ENCODE data around the gene EIF5AL1.

The EIF5AL1 gene

DNA sequence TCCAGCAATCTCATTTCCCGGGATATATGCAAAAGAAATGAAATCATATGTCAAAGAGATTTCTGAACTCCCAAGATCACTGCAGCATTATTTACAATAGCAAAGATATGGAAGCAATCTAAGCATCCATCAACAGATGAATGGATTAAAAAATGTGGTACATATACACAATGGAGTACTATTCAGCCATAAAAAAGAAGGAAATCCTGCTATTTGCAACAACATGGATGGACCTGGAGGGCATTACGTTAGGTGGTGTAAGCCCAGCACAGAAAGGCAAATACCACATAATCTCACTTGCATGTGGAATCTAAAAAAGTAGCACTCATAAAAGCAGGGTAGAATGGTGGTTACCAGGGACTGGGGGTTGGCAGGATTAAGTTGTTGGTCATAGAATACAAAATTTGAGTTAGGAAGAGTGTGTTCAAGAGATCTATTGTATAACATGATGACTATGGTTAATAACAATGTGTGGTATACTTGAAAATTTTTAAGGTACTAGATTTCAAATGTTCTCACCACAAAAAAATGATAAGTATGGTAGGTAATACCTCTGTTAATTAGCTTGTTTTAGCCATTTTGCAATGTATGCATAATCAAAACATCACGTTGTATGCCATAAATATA, 32.9 kb upstream of the EIF5AL1 start:
- no peak for DNase-seq (ENCODE audit: low read depth)
- no peak overlapping the region for H3K4me3 ChIP-seq (ENCODE audit: low read length)
- TF ChIP-seq, protein P1, sequence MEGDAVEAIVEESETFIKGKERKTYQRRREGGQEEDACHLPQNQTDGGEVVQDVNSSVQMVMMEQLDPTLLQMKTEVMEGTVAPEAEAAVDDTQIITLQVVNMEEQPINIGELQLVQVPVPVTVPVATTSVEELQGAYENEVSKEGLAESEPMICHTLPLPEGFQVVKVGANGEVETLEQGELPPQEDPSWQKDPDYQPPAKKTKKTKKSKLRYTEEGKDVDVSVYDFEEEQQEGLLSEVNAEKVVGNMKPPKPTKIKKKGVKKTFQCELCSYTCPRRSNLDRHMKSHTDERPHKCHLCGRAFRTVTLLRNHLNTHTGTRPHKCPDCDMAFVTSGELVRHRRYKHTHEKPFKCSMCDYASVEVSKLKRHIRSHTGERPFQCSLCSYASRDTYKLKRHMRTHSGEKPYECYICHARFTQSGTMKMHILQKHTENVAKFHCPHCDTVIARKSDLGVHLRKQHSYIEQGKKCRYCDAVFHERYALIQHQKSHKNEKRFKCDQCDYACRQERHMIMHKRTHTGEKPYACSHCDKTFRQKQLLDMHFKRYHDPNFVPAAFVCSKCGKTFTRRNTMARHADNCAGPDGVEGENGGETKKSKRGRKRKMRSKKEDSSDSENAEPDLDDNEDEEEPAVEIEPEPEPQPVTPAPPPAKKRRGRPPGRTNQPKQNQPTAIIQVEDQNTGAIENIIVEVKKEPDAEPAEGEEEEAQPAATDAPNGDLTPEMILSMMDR (IDR thresholded peaks at IDR 0.05; ENCODE audit: insufficient read depth, low read depth, low read length, missing control alignments), result no peak

DNA sequence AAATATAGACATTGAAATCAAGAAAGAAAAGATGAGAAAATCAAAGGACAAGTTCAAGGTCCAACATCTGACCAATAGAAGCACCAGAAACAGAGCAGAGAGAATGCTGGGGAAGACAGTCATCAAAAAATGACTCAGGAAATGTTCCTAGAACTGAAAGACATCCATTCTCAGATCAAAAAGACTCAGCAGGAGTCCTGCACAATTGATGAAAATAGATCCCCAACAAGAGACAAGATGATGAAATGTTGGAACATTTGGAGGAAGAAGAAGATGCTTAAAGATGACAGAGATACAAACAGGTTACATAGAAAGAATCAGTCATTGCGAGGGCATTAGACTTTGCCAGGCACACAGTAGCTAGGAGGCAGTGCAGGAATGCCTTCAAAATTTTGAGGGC, 30.0 kb upstream of the EIF5AL1 start:
- TF ChIP-seq, protein P1 (IDR thresholded peaks at IDR 0.05; ENCODE audit: insufficient read depth, low read depth, low read length, missing control alignments), result no peak
- no peak for DNase-seq (ENCODE audit: low read depth)
- H3K4me3 ChIP-seq (ENCODE audit: low read length), result no peak overlapping the region

DNA sequence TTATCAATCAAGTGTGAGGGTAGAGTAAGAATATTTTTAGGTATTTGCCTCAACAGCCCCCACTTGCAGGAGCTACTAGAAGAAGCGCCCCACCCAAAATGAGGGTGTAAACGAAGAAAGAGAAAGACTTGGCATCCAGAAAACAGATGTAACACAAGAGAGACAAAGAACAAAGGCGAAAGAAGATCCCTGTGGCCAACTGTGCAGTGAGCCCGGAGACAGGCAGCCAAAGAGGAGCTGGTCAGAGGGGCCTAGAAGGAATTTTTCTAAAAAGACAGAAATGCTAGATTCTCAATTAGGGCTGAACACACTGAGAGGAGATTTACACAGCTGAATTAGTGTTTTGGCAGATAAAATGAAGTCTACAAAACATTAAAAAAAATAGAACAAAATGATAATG, 29.6 kb upstream of the EIF5AL1 start:
- DNase-seq (ENCODE audit: low read depth), result no peak
- TF ChIP-seq, protein P1 (IDR thresholded peaks at IDR 0.05; ENCODE audit: insufficient read depth, low read depth, low read length, missing control alignments), result no peak
- no peak overlapping the region for H3K4me3 ChIP-seq (ENCODE audit: low read length)

DNA sequence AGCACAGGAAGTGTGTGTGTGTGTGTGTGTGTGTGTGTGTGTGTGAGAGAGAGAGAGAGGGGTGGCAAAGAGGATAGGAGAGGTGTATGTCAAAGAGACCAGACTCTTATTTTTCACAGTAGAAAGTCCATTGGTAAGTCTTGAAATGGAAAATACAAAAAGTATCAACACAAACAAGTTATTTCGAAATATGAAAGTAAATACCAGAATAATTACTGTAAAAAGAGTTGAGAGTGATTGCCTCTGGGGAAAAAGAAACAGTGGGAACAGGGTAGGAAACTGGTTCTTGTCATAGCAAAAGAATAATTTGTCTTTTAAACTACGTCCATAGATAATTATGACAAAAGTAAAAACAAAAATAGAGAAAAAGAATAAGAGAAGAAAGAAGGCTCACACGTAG, 29.0 kb upstream of the EIF5AL1 start:
- H3K4me3 ChIP-seq (ENCODE audit: low read length), result no peak overlapping the region
- peak; percentile 27 for DNase-seq (ENCODE audit: low read depth)
- TF ChIP-seq, protein P1 (IDR thresholded peaks at IDR 0.05; ENCODE audit: insufficient read depth, low read depth, low read length, missing control alignments), result no peak

DNA sequence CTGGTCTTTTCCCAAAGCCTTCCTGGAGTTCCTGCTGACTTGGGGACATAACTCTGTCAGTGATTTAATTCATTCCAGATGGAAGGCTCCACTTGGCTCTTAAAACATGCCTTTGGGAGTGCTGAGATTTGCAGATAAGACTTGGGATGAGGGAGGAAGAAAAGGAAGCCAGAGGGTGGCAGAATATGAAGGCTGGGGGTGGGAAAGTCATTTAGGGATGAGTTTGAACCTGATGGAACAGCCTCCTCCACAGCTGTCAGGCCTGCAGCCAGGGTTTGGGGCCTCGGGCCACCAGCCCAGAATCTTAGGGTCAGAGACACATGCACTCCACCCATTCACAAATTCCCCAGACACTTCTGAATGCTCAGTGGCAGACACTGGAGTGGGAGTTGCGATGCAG, 28.4 kb upstream of the EIF5AL1 start:
- TF ChIP-seq, protein P1 (IDR thresholded peaks at IDR 0.05; ENCODE audit: insufficient read depth, low read depth, low read length, missing control alignments), result no peak
- no peak overlapping the region for H3K4me3 ChIP-seq (ENCODE audit: low read length)
- DNase-seq (ENCODE audit: low read depth), result no peak

DNA sequence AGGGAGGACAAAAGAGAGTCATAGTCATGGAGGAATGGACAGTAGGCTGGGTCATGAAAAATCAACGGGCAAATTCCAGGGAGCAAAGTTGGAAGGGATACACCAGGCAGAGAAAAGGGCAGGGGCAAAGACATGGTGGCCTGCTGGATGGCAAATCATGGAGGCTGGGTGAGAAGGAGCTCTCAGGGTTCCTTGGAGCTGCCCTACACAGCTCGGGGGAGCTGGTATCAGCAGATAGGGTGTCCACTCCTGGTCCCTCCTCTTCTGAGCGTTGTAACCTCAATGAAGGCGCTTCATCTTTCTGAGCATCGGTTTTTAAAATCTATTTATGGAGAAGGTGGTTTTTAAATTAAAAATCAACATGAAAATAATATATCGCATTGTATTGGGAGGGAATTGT, 27.9 kb upstream of the EIF5AL1 start:
- TF ChIP-seq, protein P1 (IDR thresholded peaks at IDR 0.05; ENCODE audit: insufficient read depth, low read depth, low read length, missing control alignments), result no peak
- no peak for DNase-seq (ENCODE audit: low read depth)
- H3K4me3 ChIP-seq (ENCODE audit: low read length), result no peak overlapping the region
